GM21576 (cell line): Measurements from ENCODE around the gene ABCD3.

Source experiments
- ATAC-seq: cut with Tn5 transposase; IDR thresholded peaks from one replicate; pipeline ENCODE4 v1.9.1; 2021; ENCODE audit warnings: mild to moderate bottlenecking, moderate library complexity; ENCODE audit not compliant: unreplicated experiment

ABCD3 gene

DNA sequence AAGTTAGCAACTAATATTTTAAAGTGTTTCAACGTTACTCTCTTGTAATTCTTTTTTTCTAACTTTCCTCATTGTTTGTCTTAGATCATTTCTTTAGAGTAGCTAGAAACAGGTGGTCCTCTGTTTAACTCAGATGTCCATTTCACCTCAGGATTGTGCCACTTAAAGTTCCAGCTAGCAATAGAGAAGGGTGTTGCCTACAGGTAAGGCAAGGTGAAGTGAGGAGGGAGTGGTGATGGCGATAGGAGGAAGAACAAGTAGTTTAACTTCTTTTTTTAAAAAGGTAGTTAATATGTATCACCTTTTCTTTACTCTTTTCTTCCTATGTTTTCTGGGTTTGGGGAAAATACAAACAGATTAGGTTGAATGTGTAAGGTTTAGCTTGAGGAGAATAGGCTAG is 44.4 kb downstream of the ABCD3 start:
- ATAC-seq = no peak

DNA sequence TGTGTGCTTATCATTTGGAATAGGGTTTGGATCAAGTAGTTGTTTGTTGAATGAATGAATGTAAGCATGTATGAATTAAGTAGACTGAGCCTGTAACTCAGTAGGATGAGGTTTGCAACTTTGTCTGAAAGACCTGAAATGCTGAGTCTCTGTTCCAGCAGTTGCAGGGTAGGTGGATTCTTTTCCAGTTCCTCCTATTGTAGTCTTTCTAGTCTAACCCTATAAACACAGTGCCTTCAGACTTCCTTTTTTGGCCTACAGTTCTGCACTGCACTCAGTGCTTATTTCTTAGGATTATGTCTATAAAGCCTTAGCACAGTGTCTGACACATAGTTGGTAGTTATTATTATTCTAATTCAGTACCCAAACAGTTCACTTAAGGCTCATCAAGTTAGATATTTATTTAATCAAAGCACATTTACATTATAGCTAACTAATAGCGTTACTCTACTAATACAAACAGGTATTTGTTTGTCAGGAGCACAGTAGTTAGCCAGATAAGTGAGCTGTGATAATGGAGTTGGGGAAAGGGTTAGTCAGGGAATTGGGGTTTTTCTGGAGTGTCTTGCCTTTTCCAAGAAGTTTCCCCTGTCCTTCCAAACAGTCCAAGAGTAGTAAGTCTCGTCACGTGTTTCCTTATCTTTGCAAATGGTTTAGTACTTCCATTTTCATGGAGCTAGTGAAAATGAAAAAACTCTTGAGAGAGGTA is 45.0 kb downstream of the ABCD3 start:
- ATAC-seq = no peak

DNA sequence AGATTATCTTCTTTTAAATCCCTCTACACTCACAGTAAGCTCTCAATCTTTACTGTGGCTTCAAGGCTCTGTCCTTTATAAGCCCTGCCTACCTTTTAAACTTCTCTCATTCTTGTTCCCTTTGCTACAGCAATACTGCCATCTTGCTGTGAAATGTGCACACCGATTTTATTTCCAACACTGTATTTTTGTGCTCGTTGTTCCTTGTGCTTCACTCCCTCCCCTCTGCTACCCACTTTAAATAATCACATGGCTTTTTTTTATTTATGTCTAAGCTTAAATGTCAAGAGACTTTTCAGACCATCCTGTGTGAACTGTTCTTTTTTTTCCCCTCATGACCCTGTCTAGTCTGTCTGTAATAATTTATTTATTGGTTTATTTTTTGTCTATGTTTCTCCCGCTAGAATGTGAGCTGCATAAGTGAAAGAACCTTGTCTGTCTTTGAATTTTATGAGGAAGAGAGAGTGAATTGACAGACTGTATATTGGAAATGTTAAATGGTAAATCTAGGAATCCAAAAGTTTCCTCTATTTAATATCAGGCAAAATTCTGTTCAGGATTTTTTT is 45.7 kb downstream of the ABCD3 start:
- no peak for ATAC-seq

DNA sequence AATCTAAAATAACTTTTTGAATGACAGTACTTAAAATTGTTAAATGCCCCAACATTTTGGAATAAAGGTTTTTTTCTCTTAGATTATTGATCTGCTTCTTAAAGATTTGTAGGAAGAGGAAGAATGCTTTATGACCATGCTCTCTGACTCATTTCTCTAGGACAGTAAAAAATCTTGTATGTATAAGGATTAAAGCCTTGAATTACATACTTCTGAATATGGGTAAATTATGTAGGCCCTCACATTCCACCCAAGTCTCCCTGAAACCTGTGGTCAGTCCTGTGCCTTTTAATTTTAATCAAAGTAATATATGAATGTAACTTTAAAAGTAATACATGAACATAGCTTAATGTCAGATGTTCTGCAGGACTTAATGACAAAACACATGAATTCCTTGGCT is 50.5 kb downstream of the ABCD3 start:
- no peak for ATAC-seq

DNA sequence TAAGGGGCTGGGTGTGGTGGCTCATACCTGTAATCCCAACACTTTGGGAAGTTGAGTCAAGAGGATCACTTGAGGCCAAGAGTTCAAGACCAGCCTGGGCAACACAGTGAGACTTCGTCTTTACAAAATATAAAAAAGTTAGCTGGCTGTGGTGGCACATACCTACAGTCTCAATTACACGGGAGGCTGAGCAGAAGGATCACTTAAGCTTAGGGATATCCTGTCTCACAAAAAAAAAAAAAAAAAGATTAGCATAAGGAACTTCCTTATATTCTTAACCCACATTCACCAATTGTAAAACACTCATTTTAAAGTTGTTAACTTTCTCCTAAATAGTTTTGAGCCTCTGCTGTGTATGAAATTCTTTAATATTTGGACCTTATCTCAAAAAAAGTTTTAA is 53.1 kb downstream of the ABCD3 start:
- ATAC-seq = no peak

DNA sequence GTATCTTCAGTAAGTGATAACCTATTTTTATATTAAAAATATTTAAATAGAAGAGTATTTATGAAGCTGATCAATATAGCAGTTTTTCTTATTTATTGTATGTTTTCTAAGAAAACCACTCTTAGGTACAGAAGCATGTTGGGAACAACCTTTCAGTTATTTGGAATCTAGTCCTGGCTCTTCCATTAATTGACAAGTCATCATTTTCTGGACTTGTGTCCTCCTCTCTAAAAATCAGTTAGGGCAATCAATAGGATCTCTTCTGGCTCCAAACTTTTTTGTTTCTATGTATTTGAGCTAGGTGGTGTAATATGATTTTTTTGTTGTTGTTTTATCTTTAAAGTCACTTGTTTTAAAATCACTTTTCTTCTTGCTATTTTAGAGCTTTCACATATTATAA is 57.0 kb downstream of the ABCD3 start:
- ATAC-seq = no peak

DNA sequence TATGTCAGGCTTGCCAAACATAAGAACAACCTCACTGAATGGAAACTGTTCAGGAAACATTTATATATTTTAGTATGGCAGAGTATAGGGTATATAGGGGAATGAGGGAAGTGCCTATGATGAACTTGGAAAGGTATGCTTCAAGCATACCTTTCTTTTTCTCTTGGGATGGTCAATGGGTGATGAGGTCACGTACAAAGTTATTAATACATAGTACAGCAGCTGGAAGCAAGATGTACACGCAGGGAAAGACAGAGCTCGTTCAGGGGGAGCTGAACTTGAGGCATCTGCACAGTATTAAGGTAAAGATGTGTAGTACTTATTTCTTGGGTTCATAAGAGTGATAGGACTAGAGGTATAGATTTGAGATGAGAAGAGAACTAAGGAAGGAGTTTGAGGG is 61.5 kb downstream of the ABCD3 start:
- ATAC-seq = no peak

DNA sequence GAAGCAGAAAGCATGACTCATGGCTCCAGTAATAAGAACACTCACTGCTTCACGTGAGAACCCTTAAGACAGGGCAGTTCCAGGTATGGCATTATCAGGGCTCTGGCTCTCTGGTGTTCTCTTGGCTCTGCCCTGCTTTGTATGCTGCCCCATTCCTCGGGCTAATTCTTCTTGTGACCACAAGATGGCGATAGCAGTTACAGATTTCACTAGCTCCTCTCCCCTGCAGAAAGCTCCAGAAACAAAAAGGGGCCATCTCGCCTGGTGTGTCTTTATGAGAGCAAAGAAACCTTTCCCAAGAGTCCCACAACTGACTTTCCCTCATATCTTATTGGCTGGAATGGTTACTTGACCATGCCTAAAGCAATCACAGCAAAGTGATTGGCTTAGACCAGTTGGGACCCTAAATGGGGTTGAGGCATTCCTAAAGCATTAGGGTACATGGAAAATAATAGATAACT is 63.3 kb downstream of the ABCD3 start:
- peak; percentile 85 for ATAC-seq

DNA sequence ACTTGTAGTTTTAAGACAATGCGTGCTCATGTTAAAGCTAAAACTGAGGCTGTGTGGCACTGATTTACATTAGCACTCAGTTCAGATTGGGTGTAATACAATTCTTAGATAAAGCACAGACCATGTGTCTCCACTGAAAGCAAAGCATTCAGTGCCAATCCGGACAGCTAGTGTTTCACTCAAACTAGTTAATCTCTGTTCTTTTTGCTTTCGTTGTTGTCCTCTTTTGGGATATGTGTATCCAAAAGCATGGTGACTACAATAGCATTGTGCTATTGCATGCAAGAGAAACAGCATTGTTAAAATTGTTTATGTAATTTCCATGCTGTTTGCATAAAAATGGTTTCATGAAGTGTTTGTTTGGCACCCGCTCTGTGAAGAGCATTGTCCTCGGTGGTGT is 68.8 kb downstream of the ABCD3 start:
- no peak for ATAC-seq

DNA sequence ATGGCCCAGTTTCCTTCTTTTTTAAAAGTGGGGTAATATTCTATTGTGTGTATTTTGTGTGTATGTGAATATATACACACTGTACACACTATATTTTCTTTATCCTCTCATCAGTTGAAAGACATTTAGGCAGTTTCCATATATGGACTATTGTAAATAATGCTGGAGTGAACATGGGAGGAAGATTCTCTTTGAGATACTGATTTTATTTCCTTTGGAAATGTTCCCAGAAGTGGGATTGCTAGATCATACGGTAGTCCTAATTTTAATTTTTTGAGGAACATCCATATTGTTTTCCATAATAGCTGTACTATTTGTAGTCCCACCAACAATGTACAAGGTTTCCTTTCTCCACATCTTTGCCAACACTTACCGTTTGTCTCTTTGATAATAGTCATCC is 72.4 kb downstream of the ABCD3 start:
- no peak for ATAC-seq

DNA sequence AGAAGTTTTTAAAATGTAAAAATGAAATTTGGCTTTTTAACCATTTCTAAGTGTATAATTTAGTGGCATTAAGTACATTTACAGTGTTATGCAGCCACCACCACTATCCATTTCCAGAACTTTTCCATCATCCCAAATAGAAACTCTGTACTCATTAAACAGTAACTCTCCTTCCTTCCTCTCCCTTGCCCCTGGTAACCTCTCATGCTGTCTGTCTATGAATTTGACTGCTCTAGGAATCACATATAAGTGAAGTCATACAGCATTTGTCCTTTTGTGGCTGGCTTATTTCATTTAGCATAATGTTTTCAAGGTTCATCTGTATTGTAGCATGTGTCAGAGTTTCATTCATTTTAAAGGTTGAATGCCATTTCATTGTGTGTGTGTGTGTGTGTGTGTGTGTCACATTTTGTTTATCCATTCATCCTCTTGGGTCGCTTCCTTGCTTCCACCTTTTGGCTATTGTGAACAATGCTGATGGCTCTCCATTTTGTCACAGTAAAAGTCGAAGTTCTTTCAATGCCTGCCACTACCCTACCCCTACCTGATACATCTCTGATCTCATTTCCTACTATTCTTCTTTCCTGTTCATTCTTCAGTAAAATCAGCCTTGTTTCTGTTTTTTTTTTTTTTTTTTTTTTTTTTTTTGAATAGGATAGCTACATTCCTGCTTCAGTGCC is 78.0 kb downstream of the ABCD3 start:
- no peak for ATAC-seq

DNA sequence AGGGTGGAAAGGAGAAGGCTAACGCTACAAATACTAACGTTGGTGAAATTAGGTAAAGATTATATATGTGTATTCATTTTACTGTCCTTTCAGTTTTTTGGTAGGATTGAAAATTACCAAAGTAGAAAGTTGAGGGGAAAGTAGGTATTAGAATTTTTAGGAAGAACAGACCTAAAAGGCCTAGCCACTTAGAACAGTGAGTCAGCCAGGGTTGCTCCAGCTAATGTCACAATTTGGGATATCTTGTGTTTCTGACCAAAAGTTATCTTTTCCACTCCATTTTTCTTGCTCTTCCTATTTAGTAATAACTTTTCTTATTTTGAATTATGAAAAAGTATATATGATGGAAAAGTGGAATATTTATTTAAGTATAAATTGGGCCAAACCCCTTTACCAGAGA is 83.2 kb downstream of the ABCD3 start:
- ATAC-seq = no peak

DNA sequence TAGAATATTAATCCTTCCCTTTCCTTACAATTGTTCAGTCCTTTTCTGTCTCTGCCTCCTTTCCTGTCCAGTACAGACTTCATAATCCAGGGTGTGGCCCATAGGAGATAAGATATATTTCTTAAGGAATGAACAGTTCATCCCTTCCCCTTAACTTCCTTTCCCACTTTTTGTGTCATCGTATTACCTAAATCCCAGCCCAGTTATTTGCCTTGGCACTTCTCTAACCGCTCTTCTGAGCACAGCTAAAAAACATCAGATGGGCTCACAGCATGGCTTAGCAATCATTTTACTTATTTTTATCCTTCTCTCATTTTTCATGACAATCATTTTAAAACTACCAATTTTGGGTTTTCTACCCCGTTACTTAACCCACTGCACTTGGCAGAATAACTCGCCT is 83.7 kb downstream of the ABCD3 start:
- no peak for ATAC-seq

DNA sequence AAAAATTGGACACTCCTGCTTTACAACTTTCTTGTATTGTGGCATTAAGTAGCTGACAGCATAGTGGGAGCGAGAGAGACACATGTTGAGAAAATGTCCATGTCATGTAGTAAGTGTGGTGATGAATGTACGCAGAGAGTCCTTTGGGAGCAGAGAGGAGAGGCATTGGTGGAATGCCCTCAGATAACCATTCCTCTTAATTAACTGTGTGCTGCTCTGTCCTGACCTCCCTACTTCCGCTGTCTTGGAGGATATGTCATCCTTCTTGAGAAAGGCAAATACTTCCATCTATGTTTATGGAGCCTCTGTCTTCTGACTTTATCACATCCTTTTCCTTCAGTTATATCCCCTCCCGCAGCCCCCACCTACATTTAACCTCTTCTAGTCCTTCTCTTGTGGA is 85.0 kb downstream of the ABCD3 start:
- ATAC-seq = no peak

DNA sequence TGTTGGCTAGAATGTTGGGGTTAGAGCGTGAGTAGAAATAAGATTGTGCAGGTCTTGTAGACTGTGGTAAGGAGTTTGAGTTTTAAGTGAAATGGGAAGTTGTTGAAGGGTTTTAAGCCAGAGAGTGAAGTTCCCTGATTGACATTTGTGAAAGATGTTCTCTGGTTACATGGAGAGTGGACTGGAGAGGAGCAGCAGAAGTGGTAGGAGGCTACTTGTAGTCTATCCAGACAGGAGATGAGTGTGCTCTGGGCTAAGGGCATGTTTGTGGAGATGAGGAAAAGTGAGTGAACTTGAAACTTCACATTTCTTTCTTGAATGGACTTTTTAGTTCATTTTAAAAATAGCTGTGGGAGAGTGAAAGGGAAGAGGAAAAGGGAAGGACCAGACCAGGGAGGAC is 86.4 kb downstream of the ABCD3 start:
- no peak for ATAC-seq

DNA sequence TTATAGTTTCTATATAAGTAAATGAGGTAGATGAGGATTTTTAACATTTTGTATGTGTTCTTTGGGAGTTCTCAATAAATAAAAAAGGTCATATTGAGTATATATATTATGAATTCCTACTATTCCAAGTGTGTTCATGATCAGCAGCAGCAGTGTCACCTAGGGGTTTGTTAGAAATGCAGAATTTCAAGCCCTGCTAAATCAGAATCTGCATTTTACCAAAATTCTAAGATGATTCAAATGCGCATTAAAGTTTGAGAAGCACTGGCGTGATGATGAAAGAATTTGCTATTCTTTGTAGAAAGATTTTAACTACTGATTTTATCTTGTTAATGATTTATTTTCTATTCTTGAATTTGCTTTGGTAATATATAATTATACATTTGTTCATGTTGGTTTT is 94.6 kb downstream of the ABCD3 start:
- no peak for ATAC-seq

DNA sequence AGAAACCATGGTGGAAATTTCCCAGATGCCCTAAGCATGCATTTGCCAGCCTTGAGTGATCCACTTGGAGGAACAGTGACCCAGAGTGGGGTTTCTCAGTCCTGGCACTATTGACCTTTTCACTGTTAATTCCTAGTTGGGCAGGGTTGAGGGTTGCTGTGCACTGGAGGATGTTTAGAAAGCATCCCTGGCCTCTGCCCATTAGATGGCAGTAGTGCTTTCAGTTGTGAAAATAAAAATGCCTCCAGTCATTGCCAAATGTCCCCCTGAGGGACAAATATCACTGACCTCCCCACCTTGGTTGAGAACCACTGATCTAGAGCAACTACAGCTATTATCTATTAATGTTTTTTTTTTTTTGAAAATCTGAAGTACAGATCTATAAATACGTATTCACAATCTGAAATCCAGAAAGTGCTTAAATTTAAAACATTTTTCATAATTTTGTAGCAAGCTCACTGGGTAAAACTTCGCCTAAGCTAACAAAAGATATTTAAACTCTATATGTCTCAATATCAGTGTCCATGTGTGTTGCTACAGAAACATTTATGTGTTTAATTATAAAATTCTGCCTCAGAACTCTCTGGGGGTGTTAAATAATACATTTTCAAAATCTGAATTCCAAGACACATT is 96.0 kb downstream of the ABCD3 start:
- ATAC-seq = no peak

DNA sequence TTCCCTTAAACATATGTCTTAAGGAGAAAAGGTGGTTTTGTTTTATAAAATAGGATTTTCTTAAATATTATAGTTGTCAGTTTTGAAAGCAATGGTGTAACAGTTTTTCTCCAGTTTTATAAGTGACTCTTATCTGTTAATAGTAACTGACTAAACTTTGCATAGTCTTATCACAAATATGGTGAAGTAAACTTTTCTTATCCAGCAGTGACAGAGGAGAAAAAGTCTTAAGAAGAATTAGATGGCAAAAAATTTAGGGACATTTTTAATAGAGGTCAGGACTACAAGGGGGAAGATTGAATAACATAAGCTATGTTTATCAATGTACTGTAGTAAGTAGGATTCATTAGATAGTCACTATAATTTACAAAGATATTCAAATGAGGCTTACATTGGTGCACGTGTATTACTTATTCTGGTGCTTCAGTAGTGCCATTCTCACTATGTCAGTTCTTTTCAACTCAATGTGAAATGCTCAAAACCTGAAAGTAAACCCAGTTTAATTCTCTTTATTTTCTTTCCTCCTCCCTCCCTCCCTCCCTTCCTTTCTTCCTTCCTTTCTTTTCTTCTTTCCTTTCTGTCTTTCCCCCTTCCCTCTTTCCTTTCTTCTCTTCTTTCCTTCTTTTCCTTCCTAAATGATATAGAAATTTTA is 97.2 kb downstream of the ABCD3 start:
- ATAC-seq = no peak

DNA sequence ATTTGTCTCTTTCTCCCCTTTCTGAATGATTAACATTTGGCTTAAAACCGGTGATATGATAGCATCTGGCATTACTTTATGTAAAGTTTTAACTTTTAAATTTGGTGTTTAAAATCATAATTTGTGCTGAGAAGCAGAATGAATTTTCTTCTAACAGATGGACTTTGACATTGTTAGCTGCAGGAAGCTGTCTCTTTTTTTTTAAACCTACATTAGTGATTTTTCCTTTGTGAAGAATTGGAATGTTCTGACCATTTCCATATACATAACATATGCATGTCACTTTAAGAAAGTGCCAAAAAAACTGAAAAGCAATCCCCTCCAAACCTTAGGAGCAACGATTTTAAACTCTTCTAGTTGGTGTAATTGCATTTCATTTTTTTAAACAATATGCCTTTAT is 101.2 kb downstream of the ABCD3 start:
- ATAC-seq = no peak

DNA sequence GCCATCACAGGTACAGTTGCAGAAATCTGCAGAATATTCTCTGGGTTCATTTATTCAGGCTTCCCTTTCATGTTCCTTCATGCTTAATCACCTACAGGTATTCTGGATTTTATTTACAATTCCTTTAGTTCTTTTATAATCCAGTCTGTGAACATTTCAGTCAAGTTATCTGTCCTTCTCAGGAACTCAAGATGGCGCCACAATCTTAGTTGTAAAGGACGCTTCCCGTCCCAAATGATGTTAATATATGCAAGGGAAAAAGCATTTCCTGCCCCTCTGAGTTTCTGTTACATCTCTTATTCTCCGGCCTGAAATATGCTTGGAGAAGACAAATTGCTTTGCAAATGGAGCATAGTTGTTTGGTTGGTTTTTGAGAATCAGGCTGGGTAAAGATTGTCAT is 104.1 kb downstream of the ABCD3 start:
- ATAC-seq = no peak

DNA sequence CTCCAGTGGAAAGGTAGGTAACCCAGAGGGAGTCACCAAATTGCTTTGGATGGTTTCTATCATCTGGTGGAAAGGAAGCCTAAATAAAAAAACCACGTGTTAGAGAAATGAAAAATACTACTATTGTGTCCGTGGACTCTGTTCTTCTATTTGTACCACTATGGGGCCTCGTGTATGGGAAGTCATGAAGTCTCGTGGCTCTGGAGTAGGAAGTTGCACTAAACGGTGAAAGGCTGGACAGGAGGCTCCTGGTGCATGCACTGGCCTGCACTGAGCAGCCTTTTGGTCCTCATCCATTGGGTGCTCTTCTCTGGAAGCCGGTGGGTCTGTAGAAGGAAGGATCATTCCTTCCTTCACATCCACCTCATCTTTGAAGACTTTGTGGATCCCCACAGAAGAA is 106.3 kb downstream of the ABCD3 start:
- ATAC-seq = no peak
